ENCODE data around the gene EHD2. TPM values are rescaled to one million over a fixed set of nuclear protein-coding genes. Genes with fewer than 3 reads are reported as not detected.
"Not testable (repeated sequence)": the region's sequence is repeated elsewhere in the genome, so short reads cannot be mapped to it uniquely, and the experiment has no call there.

The EHD2 gene
- total and polyA plus RNA-seq, 5 donors from 2014 or later: 0.05 to 0.86 TPM; not detected in 3

- H3K27me3 Mint-ChIP-seq: peaks cover 53% of the 10 kb centered on the region
- peaks cover 0 to 3% (median 0%) of the 10 kb centered on the region in 7 donors for H3K9me3 Mint-ChIP-seq
- Histone ChIP-seq H3K4me1 (ENCODE audit: control insufficient read depth, insufficient read depth, low read length, poor library complexity, severe bottlenecking) (peaks cover 14% of the 10 kb centered on the region), H3K9me3 (ENCODE audit: control insufficient read depth in 2 of 2, low read length in 2 of 2) (no peaks in the 10 kb centered on the region), H3K36me3 (ENCODE audit: control insufficient read depth, insufficient read depth, low read length) (no peaks in the 10 kb centered on the region), H3K27ac (ENCODE audit: insufficient read depth, low read length, poor library complexity, severe bottlenecking) (no peak overlapping the region), H3K4me3 (ENCODE audit: low read depth, low read length) (no peak overlapping the region), H3K27me3 (ENCODE audit: control insufficient read depth, insufficient read depth, low read length) (peaks cover 4% of the 10 kb centered on the region)
- no peaks in the 10 kb centered on the region for H3K36me3 Mint-ChIP-seq
- no peak overlapping the region for H3K4me3 Mint-ChIP-seq
- ATAC-seq (ENCODE audit: low read depth in 2 of 2): no peak
- DNase-seq: no peak
- H3K4me1 Mint-ChIP-seq: peaks cover 0 to 21% (median 9%) of the 10 kb centered on the region in 4 donors
- no peak overlapping the region for H3K27ac Mint-ChIP-seq
These were observed 17.7 kb downstream of the EHD2 start for GRCh38 chr19:47730910-47731309.

DNA sequence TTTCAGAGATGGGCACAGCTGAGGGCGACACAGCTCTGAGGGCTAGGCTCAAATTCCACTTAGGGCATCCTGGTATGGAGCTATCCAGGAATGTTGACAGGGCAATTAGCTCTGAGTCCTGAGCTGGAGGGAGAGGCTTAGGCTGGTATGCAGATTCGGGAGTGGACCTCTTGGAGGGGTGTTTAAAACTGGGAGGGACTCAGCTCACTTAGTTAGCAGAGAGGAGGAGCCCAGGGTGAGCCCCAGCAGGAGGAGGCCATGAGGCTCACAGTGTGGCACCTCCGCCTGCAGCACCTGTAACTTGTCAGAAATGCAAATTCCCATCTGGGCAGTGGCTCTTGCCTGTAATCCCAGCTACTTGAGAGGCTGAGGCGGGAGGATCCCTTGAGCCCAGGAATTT lies 21.9 kb downstream of the EHD2 start:
- H3K27me3 Mint-ChIP-seq: peaks cover 24% of the 10 kb centered on the region
- no peaks in the 10 kb centered on the region for H3K9me3 ChIP-seq (ENCODE audit: control insufficient read depth in 2 of 2, low read length in 2 of 2)
- no peaks in the 10 kb centered on the region for H3K36me3 Mint-ChIP-seq
- H3K4me1 Mint-ChIP-seq: peaks cover 0 to 13% (median 3%) of the 10 kb centered on the region in 4 donors
- H3K27ac ChIP-seq (ENCODE audit: insufficient read depth, low read length, poor library complexity, severe bottlenecking): no peak overlapping the region
- peaks cover 1% of the 10 kb centered on the region for H3K4me1 ChIP-seq (ENCODE audit: control insufficient read depth, insufficient read depth, low read length, poor library complexity, severe bottlenecking)
- no peak for DNase-seq
- peaks cover 0 to 3% (median 0%) of the 10 kb centered on the region in 7 donors for H3K9me3 Mint-ChIP-seq
- no peaks in the 10 kb centered on the region for H3K36me3 ChIP-seq (ENCODE audit: control insufficient read depth, insufficient read depth, low read length)
- ATAC-seq (ENCODE audit: low read depth in 2 of 2): no peak
- no peak overlapping the region for H3K27ac Mint-ChIP-seq
- H3K27me3 ChIP-seq (ENCODE audit: control insufficient read depth, insufficient read depth, low read length): no peaks in the 10 kb centered on the region
- H3K4me3 ChIP-seq (ENCODE audit: low read depth, low read length): no peak overlapping the region
- H3K4me3 Mint-ChIP-seq: no peak overlapping the region

GRCh38 chr19:47740866-47741519 lies 27.8 kb downstream of the EHD2 start:
- H3K9me3 ChIP-seq (ENCODE audit: control insufficient read depth in 2 of 2, low read length in 2 of 2): no peaks in the 10 kb centered on the region
- no peak overlapping the region for H3K4me3 Mint-ChIP-seq
- ATAC-seq (ENCODE audit: low read depth in 2 of 2): no peak

GRCh38 chr19:47741544-47742140 lies 28.4 kb downstream of the EHD2 start:
- Mint-ChIP-seq H3K36me3 (no peaks in the 10 kb centered on the region), H3K4me3 (peak overlapping the region in 3 of 4 donors; percentile 48 to 63 (median 55)), H3K4me1 (peaks cover 0 to 21% (median 11%) of the 10 kb centered on the region in 4 donors), H3K27me3 (no peaks in the 10 kb centered on the region), H3K27ac (no peak overlapping the region), H3K9me3 (no peaks in the 10 kb centered on the region)
- Histone ChIP-seq H3K27ac (ENCODE audit: insufficient read depth, low read length, poor library complexity, severe bottlenecking) (no peak overlapping the region), H3K4me3 (ENCODE audit: low read depth, low read length) (no peak overlapping the region), H3K9me3 (ENCODE audit: control insufficient read depth in 2 of 2, low read length in 2 of 2) (no peaks in the 10 kb centered on the region), H3K27me3 (ENCODE audit: control insufficient read depth, insufficient read depth, low read length) (no peaks in the 10 kb centered on the region), H3K36me3 (ENCODE audit: control insufficient read depth, insufficient read depth, low read length) (peaks cover under 1% of the 10 kb centered on the region), H3K4me1 (ENCODE audit: control insufficient read depth, insufficient read depth, low read length, poor library complexity, severe bottlenecking) (peaks cover 28% of the 10 kb centered on the region)
- DNase-seq (no peak), ATAC-seq (ENCODE audit: low read depth in 2 of 2) (no peak)

More at GRCh38 chr19:47740866-47741519, 27.8 kb downstream of the EHD2 start:
- Mint-ChIP-seq H3K27me3 (no peaks in the 10 kb centered on the region), H3K4me1 (peaks cover 0 to 18% (median 11%) of the 10 kb centered on the region in 4 donors), H3K36me3 (no peaks in the 10 kb centered on the region), H3K9me3 (no peaks in the 10 kb centered on the region), H3K27ac (no peak overlapping the region)
- Histone ChIP-seq H3K36me3 (ENCODE audit: control insufficient read depth, insufficient read depth, low read length) (no peaks in the 10 kb centered on the region), H3K27ac (ENCODE audit: insufficient read depth, low read length, poor library complexity, severe bottlenecking) (no peak overlapping the region), H3K27me3 (ENCODE audit: control insufficient read depth, insufficient read depth, low read length) (no peaks in the 10 kb centered on the region), H3K4me3 (ENCODE audit: low read depth, low read length) (no peak overlapping the region), H3K4me1 (ENCODE audit: control insufficient read depth, insufficient read depth, low read length, poor library complexity, severe bottlenecking) (peaks cover 21% of the 10 kb centered on the region)
- no peak for DNase-seq

DNA sequence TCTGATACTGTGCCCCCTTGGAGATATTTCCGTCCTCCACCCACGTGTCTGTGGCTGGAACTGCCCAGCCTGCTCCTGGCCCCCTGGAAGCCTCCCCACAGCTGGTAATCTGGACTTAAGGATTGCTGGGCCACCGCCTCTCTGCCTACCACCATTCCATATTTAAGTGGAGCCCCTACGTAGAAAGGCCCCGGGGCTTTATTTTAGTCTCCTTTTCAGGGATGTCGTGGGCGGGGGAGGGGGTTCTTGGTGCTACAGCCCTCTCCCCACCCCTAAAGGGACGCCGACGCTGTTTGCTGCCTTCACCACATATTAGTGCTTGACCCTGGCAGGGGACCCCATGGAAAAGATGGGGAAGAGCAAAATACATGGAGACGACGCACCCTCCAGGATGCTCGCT lies 29.4 kb downstream of the EHD2 start:
- Mint-ChIP-seq H3K36me3 (no peaks in the 10 kb centered on the region), H3K4me3 (peak overlapping the region; percentile 16 to 63 (median 46)), H3K27ac (no peak overlapping the region), H3K27me3 (no peaks in the 10 kb centered on the region), H3K9me3 (no peaks in the 10 kb centered on the region), H3K4me1 (peaks cover 0 to 28% (median 16%) of the 10 kb centered on the region in 4 donors)
- H3K36me3 ChIP-seq (ENCODE audit: control insufficient read depth, insufficient read depth, low read length): peaks cover 9% of the 10 kb centered on the region
- peaks cover 37% of the 10 kb centered on the region for H3K4me1 ChIP-seq (ENCODE audit: control insufficient read depth, insufficient read depth, low read length, poor library complexity, severe bottlenecking)
- no peak for DNase-seq
- H3K27me3 ChIP-seq (ENCODE audit: control insufficient read depth, insufficient read depth, low read length): no peaks in the 10 kb centered on the region
- no peak overlapping the region for H3K4me3 ChIP-seq (ENCODE audit: low read depth, low read length)
- H3K27ac ChIP-seq (ENCODE audit: insufficient read depth, low read length, poor library complexity, severe bottlenecking): peak overlapping the region; percentile 5
- ATAC-seq (ENCODE audit: low read depth in 2 of 2): no peak
- no peaks in the 10 kb centered on the region for H3K9me3 ChIP-seq (ENCODE audit: control insufficient read depth in 2 of 2, low read length in 2 of 2)

DNA sequence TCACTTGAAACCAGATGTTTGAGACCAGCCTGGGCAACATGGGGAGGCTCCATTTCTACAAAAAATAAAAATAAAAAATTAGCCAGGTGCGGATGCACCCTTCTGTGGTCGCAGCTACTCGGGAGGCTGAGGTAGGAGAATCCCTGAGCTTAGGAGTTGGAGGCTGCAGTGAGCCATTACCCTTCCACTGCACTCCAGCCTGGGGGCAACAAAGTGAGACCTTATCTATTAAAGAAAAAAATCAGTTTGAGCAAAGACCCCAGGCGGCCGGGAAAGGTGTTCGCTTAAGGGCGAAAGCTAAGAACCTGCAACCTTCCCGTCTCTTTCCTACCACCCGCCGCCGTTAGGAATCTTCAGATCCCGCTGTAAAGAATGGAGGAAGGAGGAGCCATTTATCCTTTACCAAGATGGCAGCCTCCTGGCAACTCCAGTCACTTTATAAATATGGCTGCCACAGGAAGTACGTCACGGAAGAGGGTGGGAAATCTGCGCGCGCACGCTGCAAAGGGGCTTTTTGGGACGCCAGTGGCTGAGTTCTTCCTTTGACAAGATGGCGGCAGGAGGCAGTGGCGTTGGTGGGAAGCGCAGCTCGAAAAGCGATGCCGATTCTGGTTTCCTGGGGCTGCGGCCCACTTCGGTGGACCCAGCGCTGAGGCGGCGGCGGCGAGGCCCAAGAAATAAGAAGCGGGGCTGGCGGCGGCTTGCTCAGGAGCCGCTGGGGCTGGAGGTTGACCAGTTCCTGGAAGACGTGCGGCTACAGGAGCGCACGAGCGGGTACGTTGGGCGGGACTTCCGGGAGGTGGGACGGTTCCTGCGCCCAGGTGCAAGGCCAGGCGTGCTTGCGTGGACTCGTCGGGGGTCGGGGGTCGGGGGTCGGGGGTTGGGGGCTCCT lies 32.0 kb downstream of the EHD2 start, which contains the start of gene NOP53:
TSS of gene NOP53 (plus strand) at position 537 of the 892 bp plus-strand sequence. CDS start at position 551, 14 bp downstream.
- ATAC-seq (ENCODE audit: low read depth in 2 of 2): peak; percentile 79
- no peaks in the 10 kb centered on the region for H3K9me3 Mint-ChIP-seq
- H3K4me1 Mint-ChIP-seq: peaks cover 5 to 46% (median 26%) of the 10 kb centered on the region in 4 donors
- H3K27me3 Mint-ChIP-seq: no peaks in the 10 kb centered on the region
- H3K9me3 ChIP-seq (ENCODE audit: control insufficient read depth in 2 of 2, low read length in 2 of 2): no peaks in the 10 kb centered on the region
- H3K36me3 ChIP-seq (ENCODE audit: control insufficient read depth, insufficient read depth, low read length): peaks cover 33% of the 10 kb centered on the region
- H3K4me1 ChIP-seq (ENCODE audit: control insufficient read depth, insufficient read depth, low read length, poor library complexity, severe bottlenecking): peaks cover 49% of the 10 kb centered on the region
- peak; percentile 92 to 98 (median 97) for DNase-seq
- peak within 1 kb of the TSS; percentile 95 to 100 (median 96) for H3K4me3 Mint-ChIP-seq
- H3K27ac Mint-ChIP-seq: peak within 1 kb of the TSS; percentile 100
- H3K36me3 Mint-ChIP-seq: peaks cover 9% of the 10 kb centered on the region
- H3K27ac ChIP-seq (ENCODE audit: insufficient read depth, low read length, poor library complexity, severe bottlenecking): peak within 1 kb of the TSS; percentile 98
- H3K4me3 ChIP-seq (ENCODE audit: low read depth, low read length): peak within 1 kb of the TSS; percentile 82
- no peaks in the 10 kb centered on the region for H3K27me3 ChIP-seq (ENCODE audit: control insufficient read depth, insufficient read depth, low read length)

DNA sequence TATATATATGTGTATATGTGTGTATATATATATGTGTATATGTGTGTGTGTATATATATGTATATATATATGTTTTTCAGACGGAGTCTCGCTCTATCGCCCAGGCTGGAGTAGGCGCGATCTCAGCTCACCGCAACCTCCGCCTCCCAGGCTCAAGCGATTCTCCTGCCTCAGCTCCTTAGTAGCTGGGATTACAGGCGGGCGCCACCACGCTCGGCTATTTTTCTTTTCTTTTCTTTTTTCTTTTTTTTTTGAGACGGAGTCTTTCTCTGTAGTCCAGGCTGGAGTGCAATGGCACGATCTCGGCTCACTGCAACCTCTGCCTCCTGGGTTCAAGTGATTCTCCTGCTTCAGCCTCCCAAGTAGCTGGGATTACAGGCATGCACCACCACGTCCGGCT lies 32.9 kb downstream of the EHD2 start:
- Histone ChIP-seq H3K4me1 (ENCODE audit: control insufficient read depth, insufficient read depth, low read length, poor library complexity, severe bottlenecking) (peaks cover 49% of the 10 kb centered on the region), H3K27ac (ENCODE audit: insufficient read depth, low read length, poor library complexity, severe bottlenecking) (peak overlapping the region; percentile 98), H3K4me3 (ENCODE audit: low read depth, low read length) (peak overlapping the region; percentile 82), H3K36me3 (ENCODE audit: control insufficient read depth, insufficient read depth, low read length) (peaks cover 42% of the 10 kb centered on the region)
- not testable (repeated sequence) for H3K27me3 Mint-ChIP-seq; H3K9me3 ChIP-seq (ENCODE audit: control insufficient read depth in 2 of 2, low read length in 2 of 2); H3K9me3 Mint-ChIP-seq; ATAC-seq (ENCODE audit: low read depth in 2 of 2); H3K36me3 Mint-ChIP-seq; H3K27me3 ChIP-seq (ENCODE audit: control insufficient read depth, insufficient read depth, low read length); DNase-seq
- Mint-ChIP-seq H3K4me3 (peak overlapping the region; percentile 95 to 100 (median 96)), H3K27ac (peak overlapping the region; percentile 79 to 100 (median 100)), H3K4me1 (peaks cover 5 to 46% (median 26%) of the 10 kb centered on the region in 4 donors)

Measured in CD4-positive, CD25-positive, alpha-beta regulatory T cell (primary cell).